ENCODE results near the gene BLTP3B. TPM values are rescaled to one million over a fixed set of nuclear protein-coding genes. Genes with fewer than 3 reads are reported as not detected.
"Not testable (repeated sequence)": the region's sequence is repeated elsewhere in the genome, so short reads cannot be mapped to it uniquely, and the experiment has no call there.

BLTP3B gene
- total and polyA plus RNA-seq, 2 donors (not counting 1 experiment from before 2014, with no cell fraction given), result 9.1 to 27.4 TPM

GRCh38 chr12:100189636-100190394 lies 47.1 kb upstream of the BLTP3B start:
- no peak overlapping the region for H3K4me2 ChIP-seq (replicated peaks; ENCODE audit: low read depth, low read length, poor library complexity, severe bottlenecking)
- no peaks in the 10 kb centered on the region for H3K9me3 Mint-ChIP-seq (ENCODE audit: insufficient read depth)
- intact Hi-C loops (cut with micrococcal nuclease), result no loop called here
- H3K27me3 ChIP-seq (replicated peaks in 1 of 4; ENCODE audit: control extremely low read depth in 1 of 4, control insufficient read depth in 3 of 4, insufficient read depth in 4 of 4, low read length in 3 of 4), result no peaks in the 10 kb centered on the region
- H3K79me2 ChIP-seq (ENCODE audit: control insufficient read depth, insufficient read depth, low read length), result peaks cover 16% of the 10 kb centered on the region
- no peaks in the 10 kb centered on the region for H3K27me3 Mint-ChIP-seq
- H3K4me1 ChIP-seq (ENCODE audit: control insufficient read depth in 2 of 2, insufficient read depth in 2 of 2, low read length in 2 of 2), result no peaks in the 10 kb centered on the region
- H3K9ac ChIP-seq (ENCODE audit: low read length), result no peak overlapping the region
- TF ChIP-seq CTCF (IDR thresholded peaks at IDR 0.05) (no peak), EZH2 (IDR thresholded peaks at IDR 0.05; ENCODE audit: borderline replicate concordance, insufficient read depth, low read depth, low read length, poor library complexity, severe bottlenecking) (no peak)
- H3K4me3 Mint-ChIP-seq, result no peak overlapping the region
- H3K4me3 ChIP-seq (ENCODE audit: control extremely low read depth in 1 of 5, extremely low read depth in 1 of 5, insufficient read depth in 1 of 5, low read depth in 2 of 5, low read length in 4 of 5), result no peak overlapping the region
- H4K20me1 ChIP-seq (ENCODE audit: control insufficient read depth, insufficient read depth, low read length, poor library complexity, severe bottlenecking), result no peaks in the 10 kb centered on the region
- peaks cover 0 to 7% (median 0%) of the 10 kb centered on the region in 3 donors for H3K9me3 ChIP-seq (ENCODE audit: control extremely low read depth in 1 of 3, control insufficient read depth in 2 of 3, insufficient read depth in 1 of 3, low read length in 2 of 3)
- H3K27ac Mint-ChIP-seq, result no peak overlapping the region
- WGBS (ENCODE audit: insufficient coverage), result 97% methylated on average over 13 of the region's 13 CpGs
- H3K27ac ChIP-seq (ENCODE audit: low read length in 2 of 2), result no peak overlapping the region
- no peak for DNase-seq
- H3K4me1 Mint-ChIP-seq, result no peaks in the 10 kb centered on the region
- POLR2A ChIA-PET, result no interaction called here
- H2AFZ ChIP-seq (ENCODE audit: insufficient read depth, low read depth, low read length, poor library complexity, severe bottlenecking), result no peak overlapping the region
- peaks cover 0 to 19% of the 10 kb centered on the region in 2 experiments for H3K36me3 ChIP-seq (replicated peaks in 1 of 2; ENCODE audit: control extremely low read depth in 1 of 2, control insufficient read depth in 1 of 2, extremely low read depth in 1 of 2, insufficient read depth in 2 of 2, low read length in 1 of 2)
- ATAC-seq (ENCODE audit: low read depth), result no peak
- CTCF ChIA-PET, result no interaction called here

GRCh38 chr12:100188888-100189635 lies 46.4 kb upstream of the BLTP3B start:
- DNase-seq; CTCF ChIA-PET; intact Hi-C loops (cut with micrococcal nuclease); POLR2A ChIA-PET; H3K27me3 Mint-ChIP-seq; H4K20me1 ChIP-seq (ENCODE audit: control insufficient read depth, insufficient read depth, low read length, poor library complexity, severe bottlenecking); H3K9me3 ChIP-seq (ENCODE audit: control extremely low read depth in 1 of 3, control insufficient read depth in 2 of 3, insufficient read depth in 1 of 3, low read length in 2 of 3); H2AFZ ChIP-seq (ENCODE audit: insufficient read depth, low read depth, low read length, poor library complexity, severe bottlenecking); H3K4me3 Mint-ChIP-seq; H3K4me1 Mint-ChIP-seq; H3K27ac Mint-ChIP-seq; H3K4me3 ChIP-seq (ENCODE audit: control extremely low read depth in 1 of 5, extremely low read depth in 1 of 5, insufficient read depth in 1 of 5, low read depth in 2 of 5, low read length in 4 of 5); ATAC-seq (ENCODE audit: low read depth); H3K9ac ChIP-seq (ENCODE audit: low read length); H3K27ac ChIP-seq (ENCODE audit: low read length in 2 of 2); H3K4me1 ChIP-seq (ENCODE audit: control insufficient read depth in 2 of 2, insufficient read depth in 2 of 2, low read length in 2 of 2); H3K9me3 Mint-ChIP-seq (ENCODE audit: insufficient read depth); H3K27me3 ChIP-seq (replicated peaks in 1 of 4; ENCODE audit: control extremely low read depth in 1 of 4, control insufficient read depth in 3 of 4, insufficient read depth in 4 of 4, low read length in 3 of 4); H3K4me2 ChIP-seq (replicated peaks; ENCODE audit: low read depth, low read length, poor library complexity, severe bottlenecking): not testable (repeated sequence)
- H3K79me2 ChIP-seq (ENCODE audit: control insufficient read depth, insufficient read depth, low read length), result peaks cover 16% of the 10 kb centered on the region
- H3K36me3 ChIP-seq (replicated peaks in 1 of 2; ENCODE audit: control extremely low read depth in 1 of 2, control insufficient read depth in 1 of 2, extremely low read depth in 1 of 2, insufficient read depth in 2 of 2, low read length in 1 of 2), result peaks cover 0 to 14% of the 10 kb centered on the region in 2 experiments
- 96% methylated on average over 4 of the region's 11 CpGs for WGBS (ENCODE audit: insufficient coverage)
